HEK293 (cell line): ENCODE data around the gene ZFAND3.

Source experiments
- KLF7 ChIP-seq: fragments of 450-650 bp; formaldehyde crosslinking; IDR thresholded peaks from 2 replicates; pipeline ENCODE4 v1.5.1; 2016; ENCODE audit warnings: missing biosample characterization, missing genetic modification characterization, borderline replicate concordance
- PATZ1 ChIP-seq: fragments of 450-650 bp; formaldehyde crosslinking; IDR thresholded peaks from 2 replicates; pipeline ENCODE4 v1.5.1; 2016; ENCODE audit warnings: missing biosample characterization, missing genetic modification characterization
- PRDM10 ChIP-seq: fragments of 450-650 bp; formaldehyde crosslinking; IDR thresholded peaks from 2 replicates; pipeline ENCODE4 v1.5.1; 2016; ENCODE audit warnings: missing biosample characterization, missing genetic modification characterization
- ZBTB49 ChIP-seq: fragments of 450-650 bp; formaldehyde crosslinking; IDR thresholded peaks from 2 replicates; pipeline ENCODE4 v1.5.1; 2016; ENCODE audit warnings: missing biosample characterization, missing genetic modification characterization, low read depth
- ZEB2 ChIP-seq: fragments of 450-650 bp; formaldehyde crosslinking; IDR thresholded peaks from 2 replicates; pipeline ENCODE4 v1.5.1; 2016; ENCODE audit warnings: missing biosample characterization, missing genetic modification characterization
- ZFP37 ChIP-seq: fragments of 450-650 bp; formaldehyde crosslinking; IDR thresholded peaks from 2 replicates; pipeline ENCODE4 v1.5.1; 2016; ENCODE audit warnings: missing biosample characterization, missing genetic modification characterization
- ZFP41 ChIP-seq: fragments of 450-650 bp; formaldehyde crosslinking; IDR thresholded peaks from 2 replicates; pipeline ENCODE4 v1.5.1; 2016; ENCODE audit warnings: missing biosample characterization, missing genetic modification characterization, borderline replicate concordance
- ZNF138 ChIP-seq: fragments of 450-650 bp; formaldehyde crosslinking; IDR thresholded peaks from 2 replicates; pipeline ENCODE4 v1.5.1; 2016; ENCODE audit warnings: missing biosample characterization, missing genetic modification characterization, borderline replicate concordance
- ZNF148 ChIP-seq: fragments of 450-650 bp; formaldehyde crosslinking; IDR thresholded peaks from 2 replicates; pipeline ENCODE4 v1.5.0; 2017; ENCODE audit warnings: missing biosample characterization, missing genetic modification characterization, borderline replicate concordance
- ZNF157 ChIP-seq: fragments of 450-650 bp; formaldehyde crosslinking; IDR thresholded peaks from 2 replicates; pipeline ENCODE4 v1.5.1; 2016; ENCODE audit warnings: missing biosample characterization, missing genetic modification characterization
- ZNF302 ChIP-seq: fragments of 450-650 bp; formaldehyde crosslinking; IDR thresholded peaks from 2 replicates; pipeline ENCODE4 v1.5.1; 2016; ENCODE audit warnings: missing biosample characterization, missing genetic modification characterization, low read depth
- ZNF335 ChIP-seq: fragments of 450-650 bp; formaldehyde crosslinking; conservative IDR thresholded peaks from 2 replicates; pipeline ENCODE4 v1.5.1; 2016; ENCODE audit warnings: missing biosample characterization, missing genetic modification characterization
- ZNF341 ChIP-seq: fragments of 450-650 bp; formaldehyde crosslinking; IDR thresholded peaks from 2 replicates; pipeline ENCODE4; 2016; ENCODE audit warnings: low read depth, missing biosample characterization, missing genetic modification characterization
- ZNF391 ChIP-seq: fragments of 450-650 bp; formaldehyde crosslinking; IDR thresholded peaks from 2 replicates; pipeline ENCODE4 v1.5.1; 2016; ENCODE audit warnings: low read depth, missing biosample characterization, missing genetic modification characterization, borderline replicate concordance
- ZNF416 ChIP-seq: fragments of 450-650 bp; formaldehyde crosslinking; IDR thresholded peaks from 2 replicates; pipeline ENCODE4 v1.5.1; 2016; ENCODE audit warnings: missing biosample characterization, missing genetic modification characterization
- ZNF423 ChIP-seq: fragments of 450-650 bp; formaldehyde crosslinking; IDR thresholded peaks from 2 replicates; pipeline ENCODE4 v1.5.1; 2016; ENCODE audit warnings: missing biosample characterization, missing genetic modification characterization
- ZNF473 ChIP-seq: fragments of 450-650 bp; formaldehyde crosslinking; IDR thresholded peaks from 2 replicates; pipeline ENCODE4 v1.5.1; 2017; ENCODE audit warnings: missing biosample characterization, missing genetic modification characterization
- ZNF555 ChIP-seq: fragments of 450-650 bp; formaldehyde crosslinking; conservative IDR thresholded peaks from 2 replicates; pipeline ENCODE4 v1.5.1; 2017; ENCODE audit warnings: missing biosample characterization, mild to moderate bottlenecking, missing genetic modification characterization, inconsistent platforms
- ZNF621 ChIP-seq: fragments of 450-650 bp; formaldehyde crosslinking; IDR thresholded peaks from 2 replicates; pipeline ENCODE4 v1.5.1; 2017; ENCODE audit warnings: missing biosample characterization, missing genetic modification characterization
- ZNF623 ChIP-seq: fragments of 450-650 bp; formaldehyde crosslinking; IDR thresholded peaks from 2 replicates; pipeline ENCODE4 v1.5.1; 2016; ENCODE audit warnings: missing biosample characterization, missing genetic modification characterization
- ZNF692 ChIP-seq: fragments of 450-650 bp; formaldehyde crosslinking; IDR thresholded peaks from 2 replicates; pipeline ENCODE4 v1.5.1; 2016; ENCODE audit warnings: missing biosample characterization, missing genetic modification characterization
- ZNF704 ChIP-seq: fragments of 450-650 bp; formaldehyde crosslinking; IDR thresholded peaks from 2 replicates; pipeline ENCODE4 v1.5.1; 2016; ENCODE audit warnings: missing biosample characterization, missing genetic modification characterization
- ZNF843 ChIP-seq: fragments of 450-650 bp; formaldehyde crosslinking; IDR thresholded peaks from 2 replicates; pipeline ENCODE4 v1.5.1; 2016; ENCODE audit warnings: missing biosample characterization, missing genetic modification characterization
- ZSCAN18 ChIP-seq: fragments of 450-650 bp; formaldehyde crosslinking; IDR thresholded peaks from 2 replicates; pipeline ENCODE4 v1.5.1; 2016; ENCODE audit warnings: missing biosample characterization, missing genetic modification characterization

Gene ZFAND3

GRCh38 chr6:37791156-37791919 lies 28.2 kb upstream of the ZFAND3 start (continued):
- TF ChIP-seq ZNF341 (tag by site-specific recombination) (peak; percentile 69), PRDM10 (tag by site-specific recombination) (peak; percentile 62), ZBTB49 (tag by site-specific recombination) (no peak), ZNF704 (no peak), ZNF391 (tag by site-specific recombination) (peak; percentile 29; the same call in 1 of the 2 replicates), ZNF335 (no peak), ZNF138 (tag by site-specific recombination) (no peak), PATZ1 (tag by site-specific recombination) (peak; percentile 82), ZNF473 (no peak), ZNF692 (peak; percentile 71; the same call in 1 of the 2 replicates), ZNF555 (tag by site-specific recombination) (no peak), KLF7 (tag by site-specific recombination) (0 out of 2 replicates have a peak, but pooled peaks have one; percentile 23), ZNF843 (tag by site-specific recombination) (peak; percentile 36; the same call in 1 of the 2 replicates), ZSCAN18 (no peak), ZNF148 (tag by site-specific recombination) (no peak), ZFP37 (tag by site-specific recombination) (peak; percentile 67; the same call in 1 of the 2 replicates), ZFP41 (tag by site-specific recombination) (no peak), ZNF623 (tag by site-specific recombination) (no peak), ZNF302 (tag by site-specific recombination) (no peak), ZNF423 (tag by site-specific recombination) (no peak), ZEB2 (tag by site-specific recombination) (peak; percentile 81), ZNF621 (tag by site-specific recombination) (no peak), ZNF157 (no peak), ZNF416 (no peak)
